HG02870 (cell line): ENCODE measurements around the gene KHNYN.
"Not testable (repeated sequence)": the region's sequence is repeated elsewhere in the genome, so short reads cannot be mapped to it uniquely, and the experiment has no call there.

Experiments used
- ATAC-seq: cut with Tn5 transposase; IDR thresholded peaks from one replicate; pipeline ENCODE4 v1.9.1; 2021; ENCODE audit warnings: mild to moderate bottlenecking, moderate library complexity; ENCODE audit not compliant: unreplicated experiment

KHNYN gene

GRCh38 chr14:24465368-24465767 lies 35.6 kb downstream of the KHNYN start:
- no peak for ATAC-seq

DNA sequence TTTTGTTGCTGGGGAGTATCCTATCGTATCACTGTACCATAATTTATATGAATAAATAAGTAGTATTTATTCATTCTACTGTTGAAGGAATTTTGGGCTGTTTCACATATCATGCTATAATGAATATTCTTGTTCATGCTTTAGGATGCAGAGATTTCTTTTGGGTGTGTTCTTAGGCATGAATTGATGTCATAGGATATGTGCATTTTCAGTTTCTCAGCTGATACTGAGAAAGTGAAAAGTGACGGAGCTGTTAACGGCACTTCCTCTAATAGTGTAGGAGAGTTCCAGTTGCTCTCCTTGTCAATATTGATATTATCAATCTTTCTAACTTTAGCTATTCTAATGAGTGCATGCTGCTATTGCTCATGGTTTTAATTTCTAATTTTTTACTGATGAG lies 36.1 kb downstream of the KHNYN start:
- ATAC-seq, result no peak

GRCh38 chr14:24470450-24470849 lies 40.7 kb downstream of the KHNYN start:
- ATAC-seq, result not testable (repeated sequence)

DNA sequence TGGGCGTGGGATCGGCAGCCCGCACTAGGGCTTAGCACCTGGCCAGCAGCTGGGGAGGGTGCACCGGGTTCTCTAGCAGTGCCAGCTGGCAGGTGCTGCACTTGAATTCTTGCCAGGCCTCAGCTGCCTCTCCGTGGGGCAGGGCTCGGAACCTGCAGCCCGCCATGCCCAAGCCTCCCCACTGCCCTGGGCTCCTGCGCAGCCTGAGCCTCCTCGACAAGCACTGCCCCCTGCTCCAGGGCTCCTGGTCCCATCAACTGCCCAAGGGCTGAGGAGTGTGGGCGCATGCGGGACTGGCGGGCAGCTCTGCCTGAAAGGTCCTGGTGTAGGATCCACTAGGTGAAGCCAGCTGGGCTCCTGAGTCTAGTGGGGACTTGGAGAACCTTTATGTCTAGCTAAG lies 43.5 kb downstream of the KHNYN start:
- no peak for ATAC-seq

DNA sequence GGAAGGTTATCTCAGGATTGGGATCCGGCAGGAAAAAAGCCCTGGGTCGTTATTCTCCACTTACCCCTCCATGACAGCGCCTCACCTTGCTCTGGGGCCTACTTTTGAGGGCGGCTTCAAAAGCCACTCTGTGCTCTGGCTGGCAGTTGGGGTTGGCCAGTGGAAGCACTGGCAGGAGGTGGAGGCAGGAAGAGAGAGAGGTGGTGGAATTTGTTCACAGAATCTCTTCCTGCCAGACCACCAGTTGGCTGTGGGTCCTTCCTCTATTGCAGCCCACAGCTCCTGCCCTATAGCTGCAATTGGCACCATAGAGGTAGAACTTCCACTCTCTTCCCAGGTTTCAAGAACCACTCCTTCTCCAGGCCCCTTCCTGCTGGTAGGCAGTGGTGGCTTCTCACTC lies 45.5 kb downstream of the KHNYN start:
- no peak for ATAC-seq

DNA sequence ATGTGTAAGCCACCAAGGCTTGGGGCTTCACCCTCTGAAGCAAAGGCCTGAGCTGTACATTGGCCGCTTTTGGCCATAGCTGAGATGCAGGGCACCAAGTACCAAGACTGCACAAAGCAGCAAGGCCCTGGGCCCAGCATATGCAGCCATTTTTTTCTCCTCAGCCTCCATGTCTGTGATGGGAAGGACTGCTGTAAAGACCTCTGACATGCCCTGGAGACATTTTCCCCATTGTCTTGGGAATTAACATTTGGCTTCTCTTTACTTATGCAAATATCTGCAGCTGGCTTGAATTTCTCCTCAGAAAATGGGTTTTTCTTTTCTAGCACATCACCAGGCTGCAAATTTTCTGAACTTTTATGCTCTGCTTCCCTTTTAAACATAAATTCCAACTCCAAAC lies 50.2 kb downstream of the KHNYN start:
- ATAC-seq, result not testable (repeated sequence)

DNA sequence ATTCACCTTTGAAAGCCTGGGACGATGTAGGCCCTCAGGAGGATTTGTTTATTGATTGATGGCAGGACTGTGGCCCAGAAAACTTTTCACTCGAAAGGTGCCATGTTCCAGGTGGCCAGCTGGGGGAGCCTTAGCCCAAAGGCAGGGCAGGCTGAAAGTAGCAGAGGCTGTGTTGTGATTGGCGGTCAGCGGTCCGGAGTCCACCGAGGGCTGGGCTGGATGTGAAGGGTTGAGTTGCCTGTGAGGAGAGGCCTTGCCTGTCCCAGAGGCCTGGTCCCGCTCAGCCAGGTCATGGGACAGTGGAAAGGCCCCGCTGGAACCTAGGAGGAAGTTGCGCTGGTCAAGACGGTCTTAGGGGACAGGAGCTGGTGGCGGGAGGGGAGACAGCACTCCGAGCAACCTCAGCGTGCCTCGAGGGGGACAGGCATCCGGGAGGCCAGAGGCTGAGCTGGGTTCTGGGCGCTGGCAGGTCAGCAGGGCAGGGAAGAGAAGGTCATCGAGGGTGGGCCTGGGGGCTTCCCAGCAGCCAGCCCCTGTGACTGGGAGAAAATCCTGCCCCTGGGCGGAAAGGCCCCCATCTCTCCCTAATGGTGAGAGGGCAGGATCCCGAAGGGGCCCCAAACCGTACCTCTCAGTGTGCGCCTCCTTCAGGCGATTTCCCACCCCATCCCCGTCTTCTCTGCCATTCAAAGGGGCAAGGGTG lies 52.0 kb downstream of the KHNYN start:
- ATAC-seq, result peak; percentile 95

GRCh38 chr14:24482699-24483303 lies 53.0 kb downstream of the KHNYN start:
- ATAC-seq, result not testable (repeated sequence)

DNA sequence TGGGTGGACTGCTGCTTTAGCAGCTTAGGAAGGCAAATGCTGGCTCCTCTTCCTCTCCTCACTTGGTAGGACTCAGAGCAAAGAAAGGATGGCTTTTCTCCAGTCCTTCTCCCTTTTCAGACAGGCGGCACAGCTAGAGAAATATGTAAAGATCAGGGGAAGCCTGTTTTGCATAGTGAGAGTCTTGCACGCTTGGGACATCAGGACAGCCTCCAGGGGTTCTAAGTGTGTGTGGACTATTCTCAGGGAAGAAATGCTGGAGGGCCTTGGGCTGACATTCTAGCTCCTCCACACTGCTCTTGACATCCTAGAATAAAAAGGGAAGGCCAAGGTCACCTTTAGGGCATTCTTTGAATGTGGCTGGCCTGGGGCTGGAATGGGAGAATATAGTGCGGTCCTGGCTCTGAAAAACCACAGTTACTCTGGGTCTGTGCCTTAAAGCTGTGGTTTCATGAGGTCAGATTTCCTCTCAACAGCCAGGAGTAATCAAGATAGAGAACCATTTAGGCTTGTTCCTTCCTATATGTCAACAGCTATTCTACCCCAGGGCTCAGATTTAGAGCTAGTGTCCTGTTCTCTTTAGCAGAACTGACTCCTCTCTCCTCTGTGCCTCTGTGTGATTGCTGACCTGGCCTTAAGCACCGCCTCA lies 54.0 kb downstream of the KHNYN start:
- ATAC-seq, result peak; percentile 39
